BJ (cell line): Measurements from ENCODE around the gene SHISA4. TPM values are rescaled to one million over a fixed set of nuclear protein-coding genes. Genes with fewer than 3 reads are reported as not detected.

ENCODE experiments used
- CTCF ChIA-PET: fragments of 350-600 bp; formaldehyde crosslinking; extraction: SDS; loops from one replicate; lab custom pipeline; 2021; ENCODE audit warnings: antibody characterized with exemption, inconsistent platforms; lab: Yijun Ruan, JAX
- POLR2A ChIA-PET: fragments of 300-600 bp; sonication (Branson Sonifier 250); formaldehyde crosslinking; extraction: SDS; loops from one replicate; lab custom pipeline; 2021; ENCODE audit warnings: antibody characterized with exemption; lab: Charles Lee
- DNase-seq: peaks from one replicate; pipeline ENCODE4 v3.0.0-alpha.2; 2011; ENCODE audit warnings: low read depth
- H3K27me3 ChIP-seq: 2 replicates; pipeline ENCODE4 v1.6.0; 2011; ENCODE audit warnings: low read length; ENCODE audit not compliant: control insufficient read depth, insufficient read depth
- H3K36me3 ChIP-seq: 2 replicates; pipeline ENCODE4 v1.5.1; 2011; ENCODE audit warnings: low read length; ENCODE audit not compliant: control insufficient read depth, insufficient read depth
- H3K4me3 ChIP-seq: 2 replicates; pipeline ENCODE4 v1.5.1; 2011; ENCODE audit warnings: low read depth, mild to moderate bottlenecking, control low read depth, low read length
- CTCF ChIP-seq: IDR thresholded peaks from 2 replicates; pipeline ENCODE4 v1.5.1; 2011; ENCODE audit warnings: low read depth, mild to moderate bottlenecking, control low read depth, inconsistent platforms, low read length, moderate library complexity; ENCODE audit not compliant: insufficient read depth
- polyA plus RNA-seq: library from polyadenylated mRNA; depleted of rRNA; stranded (reverse); fragments of >200 nt; gene quantifications from 2 replicates; pipeline ENCODE4 v1.2.3, GENCODE V29; 2011; rRNA removed
- small RNA-seq: library from RNA; depleted of rRNA; stranded (forward); fragments of <200 nt; gene quantifications from one replicate; pipeline ENCODE3, GENCODE V24; 2012; ENCODE audit warnings: low replicate concordance, low read depth; ENCODE audit not compliant: insufficient read length

Gene SHISA4
- polyA plus RNA-seq, 1 experiment, result 72.6 TPM

- no peak for DNase-seq
- TF ChIP-seq CTCF, result no peak
- no peak overlapping the region for H3K4me3 ChIP-seq
- POLR2A ChIA-PET, result interaction anchor here (1.0 kb wide), 1 partner anchor 24 kb away, joined by 3 read pairs; no protein-coding TSS in a partner anchor
- H3K27me3 ChIP-seq, result no peaks in the 10 kb centered on the region
- CTCF ChIA-PET, result interaction anchor here (1.0 to 1.8 kb wide), 3 partner anchors 13 to 45 kb away, joined by 3 to 6 read pairs (median 4); no protein-coding TSS in a partner anchor
- H3K36me3 ChIP-seq, result no peaks in the 10 kb centered on the region
These were observed 52.9 kb downstream of the SHISA4 start for GRCh38 chr1:201941420-201942128.

GRCh38 chr1:201942129-201942495, 53.4 kb downstream of the SHISA4 start:
- ChIA-PET CTCF (interaction anchor here (1.0 to 1.8 kb wide), 3 partner anchors 14 to 46 kb away, joined by 3 to 6 read pairs (median 4); no protein-coding TSS in a partner anchor), POLR2A (interaction anchor here (1.0 kb wide), 1 partner anchor 25 kb away, joined by 3 read pairs; no protein-coding TSS in a partner anchor)
- TF ChIP-seq CTCF, result no peak
- DNase-seq, result no peak
- Histone ChIP-seq H3K36me3 (no peaks in the 10 kb centered on the region), H3K27me3 (no peaks in the 10 kb centered on the region), H3K4me3 (no peak overlapping the region)

Small RNA genes lying within 50 kb of the gene (small RNA-seq; reads per million reads assigned to genes)
- gene MIR6739, result not detected

Other genes starting within 250 kb of the SHISA4 start
- gene IPO9, start 59.7 kb upstream of the SHISA4 start, polyA plus RNA-seq, result 48.2 and 49.5 TPM in 2 replicates
- gene LMOD1, start 57.6 kb downstream of the SHISA4 start, polyA plus RNA-seq, result 67.8 and 112 TPM in 2 replicates
- gene TIMM17A, start 66.6 kb downstream of the SHISA4 start, polyA plus RNA-seq, result 54.6 and 87.5 TPM in 2 replicates
- gene RNPEP, start 93.8 kb downstream of the SHISA4 start, polyA plus RNA-seq, result 42.6 and 51.5 TPM in 2 replicates
- 0.02 and 0.21 TPM in 2 replicates for gene ELF3, start 121.7 kb downstream of the SHISA4 start, polyA plus RNA-seq
- not detected in 2 replicates for gene GPR37L1, start 234.0 kb downstream of the SHISA4 start, polyA plus RNA-seq